Measurements from ENCODE around the gene PMEL. TPM values are rescaled to one million over a fixed set of nuclear protein-coding genes. Genes with fewer than 3 reads are reported as not detected.

PMEL gene
- total and polyA plus RNA-seq, 2 of the 4 experiments (the other 2 are of a cell fraction) = 1.4 to 5.8 TPM

GRCh38 chr12:55931780-55932550, 33.9 kb downstream of the PMEL start:
- BruUV-seq (replicated peaks) = no TSS peak
- TF ChIP-seq MAZ (IDR thresholded peaks at IDR 0.05; ENCODE audit: borderline replicate concordance, low read depth, low read length) (peak; percentile 3; the same call in 1 of the 2 replicates), RFX5 (IDR thresholded peaks at IDR 0.05; ENCODE audit: low read depth, low read length) (no peak)
- peak overlapping the region; percentile 72 for H3K56ac ChIP-seq (ENCODE audit: extremely low read depth, insufficient read depth, low read length)
- H3K4me2 ChIP-seq (ENCODE audit: low read depth, low read length) = peak overlapping the region; percentile 92
- intact Hi-C loops (cut with micrococcal nuclease) = loop anchor here (1.0 to 5.0 kb wide), 3 partner anchors 85 to 190 kb away; partner anchors contain the start of genes GDF11, ORMDL2 and SARNP
- H4K8ac ChIP-seq (ENCODE audit: low read depth in 2 of 2, low read length in 2 of 2) = peak overlapping the region; percentile 37 to 87
- peak overlapping the region; percentile 80 for H3K18ac ChIP-seq (ENCODE audit: low read depth, low read length)
- H2AK9ac ChIP-seq (replicated peaks; ENCODE audit: low read depth, low read length, poor library complexity) = peak overlapping the region; percentile 97
- peak overlapping the region; percentile 73 for H4K5ac ChIP-seq (ENCODE audit: low read depth, low read length)
- no peaks in the 10 kb centered on the region for H3K9me3 ChIP-seq (ENCODE audit: control insufficient read depth, insufficient read depth, low read length)
- peaks cover 35 to 80% of the 10 kb centered on the region in 2 experiments for H3K79me1 ChIP-seq (ENCODE audit: low read depth in 1 of 2, low read length in 2 of 2)
- peak overlapping the region; percentile 88 for H2AFZ ChIP-seq (replicated peaks; ENCODE audit: low read length, poor library complexity)
- H2AK5ac ChIP-seq (ENCODE audit: low read depth, low read length) = peak overlapping the region; percentile 94; the same call in 1 of the 2 replicates
- ATAC-seq (ENCODE audit: low read depth) (peak; percentile 56), DNase-seq (peak; percentile 29)
- dilution Hi-C loops (cut with HindIII; ENCODE audit: low sequenced_read_pairs, unreplicated experiment) = no loop called here
- H2BK15ac ChIP-seq (ENCODE audit: low read depth, low read length) = peak overlapping the region; percentile 26; the same call in 2 of the 3 replicates
- no peaks in the 10 kb centered on the region for H3K27me3 ChIP-seq (ENCODE audit: control insufficient read depth, insufficient read depth, low read length)
- in situ Hi-C loops (cut with MboI; ENCODE audit: low sequenced_read_pairs) = no loop called here
- H3K36me3 ChIP-seq (ENCODE audit: control insufficient read depth, insufficient read depth, low read length) = no peaks in the 10 kb centered on the region
- POLR2A ChIA-PET (ENCODE audit: unreplicated experiment) = interaction anchor here (0.6 kb wide), 1 partner anchor 23 kb away, joined by 5 read pairs; no protein-coding TSS in a partner anchor
- H4K91ac ChIP-seq (ENCODE audit: insufficient read depth, low read depth, low read length) = peak overlapping the region; percentile 86
- no peaks in the 10 kb centered on the region for H4K20me1 ChIP-seq (ENCODE audit: insufficient read depth, low read length)
- H3K9me1 ChIP-seq (ENCODE audit: insufficient read depth, low read length) = peaks cover 16% of the 10 kb centered on the region
- H2BK120ac ChIP-seq (ENCODE audit: low read depth, low read length) = peak overlapping the region; percentile 82
- WGBS, 2 experiments (ENCODE audit: extremely low coverage in 2 of 2, insufficient read length in 1 of 2) = 4% methylated on average over 9 of the region's 60 CpGs; no CpG with 5 or more reads in 1 of the 2 experiments
- peak overlapping the region; percentile 95 for H3K23ac ChIP-seq (ENCODE audit: low read depth, low read length)
- H2BK20ac ChIP-seq (ENCODE audit: low read depth, low read length) = no peak overlapping the region; the same call in 1 of the 2 replicates
- peak overlapping the region; percentile 78 for H3K4me3 ChIP-seq (ENCODE audit: insufficient read depth, low read depth, low read length)
- H3K27ac ChIP-seq (ENCODE audit: insufficient read depth, low read length) = peak overlapping the region; percentile 84
- peak overlapping the region; percentile 89 for H3K14ac ChIP-seq (replicated peaks; ENCODE audit: low read depth, low read length)
- CTCF ChIA-PET = interaction anchor here (0.6 to 2.0 kb wide), 3 partner anchors 8 to 131 kb away, joined by 3 to 4 read pairs (median 3); no protein-coding TSS in a partner anchor
- H3K4ac ChIP-seq (ENCODE audit: low read depth, low read length) = peak overlapping the region; percentile 93
- peak overlapping the region; percentile 89 for H2BK5ac ChIP-seq (ENCODE audit: low read depth, low read length, poor library complexity, severe bottlenecking)
- peaks cover 18% of the 10 kb centered on the region for H3K4me1 ChIP-seq (ENCODE audit: control insufficient read depth, insufficient read depth, low read length)
- H3K9ac ChIP-seq (ENCODE audit: low read depth, low read length) = peak overlapping the region; percentile 90

All from IMR-90 (cell line).